Transverse colon (tissue), 4 donors: ENCODE data around the gene SIGMAR1. TPM values are rescaled to one million over a fixed set of nuclear protein-coding genes. Genes with fewer than 3 reads are reported as not detected.
A peak's percentile ranks its signal among the peaks of the same experiment; 100 is the strongest.

Experiments used
- DNase-seq: peaks from one replicate; pipeline ENCODE4 v3.0.0-alpha.2; 2019
- H3K27ac ChIP-seq, 4 donors: fragments of 200-600 bp; sonication (generic); 2 replicates each; pipeline ENCODE4 v1.5.1; 2016 to 2018; ENCODE audit warnings: inconsistent platforms in 4 of 4
- H3K27me3 ChIP-seq: fragments of 200-600 bp; sonication (generic); 2 replicates; pipeline ENCODE4 v1.5.1; 2017; ENCODE audit warnings: inconsistent platforms
- H3K36me3 ChIP-seq, 4 donors: fragments of 200-600 bp; sonication (generic); 2 replicates each; pipeline ENCODE4 v1.5.1; 2017 to 2019; ENCODE audit warnings: inconsistent platforms in 4 of 4
- H3K4me1 ChIP-seq, 4 donors: fragments of 200-600 bp; sonication (generic); 2 replicates each; pipeline ENCODE4 v1.5.1; 2017 to 2020; ENCODE audit warnings: inconsistent platforms in 4 of 4
- H3K4me3 ChIP-seq, 4 donors: fragments of 200-600 bp; sonication (generic); 1 replicate in 1 of 4; 2 replicates in 3 of 4; pipeline versions ENCODE4 v1.5.1 to v1.6.1; 2017 to 2019; ENCODE audit warnings: inconsistent platforms in 4 of 4
- H3K9me3 ChIP-seq, 2 donors: fragments of 200-600 bp; sonication (generic); 2 replicates each; pipeline ENCODE4 v1.5.1; 2017 to 2019; ENCODE audit warnings: inconsistent platforms in 2 of 2
- EP300 ChIP-seq: sonication (generic); formaldehyde crosslinking; IDR thresholded peaks from one replicate; pipeline ENCODE4 v1.6.1; 2017; ENCODE audit warnings: antibody characterized with exemption, low read depth
- POLR2A ChIP-seq: fragments of 450-650 bp; IDR thresholded peaks from one replicate; pipeline ENCODE4 v1.6.1; 2016; ENCODE audit warnings: antibody characterized with exemption, mild to moderate bottlenecking, moderate library complexity
- POLR2AphosphoS5 ChIP-seq, 3 donors: sonication (generic); formaldehyde crosslinking; IDR thresholded peaks; one replicate each; pipeline ENCODE4 v1.6.1; 2016; ENCODE audit warnings: antibody characterized with exemption in 3 of 3
- WGBS, 2 donors: methylation state at CpG; one replicate each; pipeline ENCODE4 v1.1.5; 2018; ENCODE audit warnings: low coverage in 1 of 2; 5-methylcytosine and 5-hydroxymethylcytosine counted together
- in situ Hi-C, 4 donors: fragments of 200-750 bp; cut with MboI; loops; one replicate each; pipeline versions ENCODE4 v1.15.0 to v1.15.1; 2017; ENCODE audit warnings: low sequenced_read_pairs in 3 of 4, low pct_ligation_motif_present in 1 of 4, low pct_unique_long_range_greater_than_20kb in 1 of 4
- intact Hi-C: fragments of 100-400 bp; cut with DNase I; formaldehyde crosslinking; loops from one replicate; pipeline ENCODE4 v1.15.1; 2023; ENCODE audit warnings: low total_unique reads
- total RNA-seq, 4 donors: library from RNA; depleted of rRNA; stranded (reverse); fragments of >200 nt; gene quantifications; one replicate each; pipeline ENCODE4 v1.1.0, GENCODE V29; 2016
- TF ChIP-seq, protein P1 (sequence below), 5 experiments: fragments of 200-600 bp in 3 of 5; fragments of 450-650 bp in 2 of 5; sonication (generic) in 3 of 5; IDR thresholded peaks; 1 replicate in 2 of 5; 2 replicates in 3 of 5; pipeline ENCODE4 v1.5.1; 2016 to 2017; ENCODE audit warnings: antibody characterized with exemption in 5 of 5, inconsistent platforms in 3 of 5, mild to moderate bottlenecking in 2 of 5, moderate library complexity in 1 of 5

The SIGMAR1 gene
- total RNA-seq, 4 donors from 2014 or later = 45.6 to 102 (median 62.6) TPM

DNA sequence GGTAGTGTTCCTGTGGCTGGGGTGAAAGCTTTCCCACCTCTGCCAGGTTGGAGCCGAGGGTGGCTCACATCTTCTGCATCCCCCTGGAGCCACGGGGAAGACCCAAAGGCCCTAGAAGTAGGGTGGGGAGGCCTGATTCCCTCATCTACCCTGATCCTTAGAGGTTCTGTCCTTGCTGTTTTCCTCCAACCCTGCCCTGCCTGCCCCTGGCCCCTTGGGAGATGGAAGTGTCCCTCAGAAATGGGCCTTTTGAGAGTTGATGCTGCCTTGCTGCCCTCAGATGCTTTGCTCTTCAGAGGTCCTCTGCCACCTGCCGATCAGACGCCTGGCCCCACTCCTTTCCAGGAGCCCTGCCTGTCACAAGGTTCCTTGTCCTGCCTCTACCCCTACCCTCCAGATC lies 47.2 kb upstream of the SIGMAR1 start:
- no peaks in the 10 kb centered on the region for H3K9me3 ChIP-seq
- H3K27ac ChIP-seq = no peak overlapping the region
- intact Hi-C loops (no loop called here), in situ Hi-C loops (no loop called here)
- H3K4me1 ChIP-seq = peaks cover 0 to 16% (median 0%) of the 10 kb centered on the region in 4 donors
- 85 to 100% methylated on average over 2 to 4 of the region's 4 CpGs for WGBS, 2 donors
- H3K27me3 ChIP-seq = no peaks in the 10 kb centered on the region
- no peak for DNase-seq
- H3K36me3 ChIP-seq = no peaks in the 10 kb centered on the region
- TF ChIP-seq POLR2AphosphoS5 (IDR thresholded peaks at IDR 0.05) (no peak), EP300 (no peak), POLR2A (no peak)
- TF ChIP-seq, protein P1, sequence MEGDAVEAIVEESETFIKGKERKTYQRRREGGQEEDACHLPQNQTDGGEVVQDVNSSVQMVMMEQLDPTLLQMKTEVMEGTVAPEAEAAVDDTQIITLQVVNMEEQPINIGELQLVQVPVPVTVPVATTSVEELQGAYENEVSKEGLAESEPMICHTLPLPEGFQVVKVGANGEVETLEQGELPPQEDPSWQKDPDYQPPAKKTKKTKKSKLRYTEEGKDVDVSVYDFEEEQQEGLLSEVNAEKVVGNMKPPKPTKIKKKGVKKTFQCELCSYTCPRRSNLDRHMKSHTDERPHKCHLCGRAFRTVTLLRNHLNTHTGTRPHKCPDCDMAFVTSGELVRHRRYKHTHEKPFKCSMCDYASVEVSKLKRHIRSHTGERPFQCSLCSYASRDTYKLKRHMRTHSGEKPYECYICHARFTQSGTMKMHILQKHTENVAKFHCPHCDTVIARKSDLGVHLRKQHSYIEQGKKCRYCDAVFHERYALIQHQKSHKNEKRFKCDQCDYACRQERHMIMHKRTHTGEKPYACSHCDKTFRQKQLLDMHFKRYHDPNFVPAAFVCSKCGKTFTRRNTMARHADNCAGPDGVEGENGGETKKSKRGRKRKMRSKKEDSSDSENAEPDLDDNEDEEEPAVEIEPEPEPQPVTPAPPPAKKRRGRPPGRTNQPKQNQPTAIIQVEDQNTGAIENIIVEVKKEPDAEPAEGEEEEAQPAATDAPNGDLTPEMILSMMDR (IDR thresholded peaks at IDR 0.05) = no peak
- H3K4me3 ChIP-seq = no peak overlapping the region

DNA sequence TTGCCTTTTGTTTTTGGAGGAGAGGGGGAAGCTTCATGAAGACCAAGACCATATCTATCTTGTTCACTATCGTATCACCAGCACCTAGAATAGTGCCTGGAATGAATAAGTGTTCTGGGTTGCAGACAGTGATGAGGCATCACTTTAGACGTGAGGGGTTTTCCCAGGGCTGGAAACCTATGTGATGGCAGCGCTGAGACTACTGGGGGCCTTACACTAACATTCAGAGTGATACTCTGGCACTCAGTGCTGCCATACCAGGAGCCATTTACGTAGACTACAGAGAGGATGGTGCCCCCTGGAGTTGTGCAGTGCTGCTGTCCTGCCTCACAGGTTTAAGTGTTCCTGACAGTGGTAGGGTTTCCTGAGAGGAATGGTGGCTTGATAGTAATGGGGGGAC lies 46.6 kb upstream of the SIGMAR1 start:
- TF ChIP-seq POLR2AphosphoS5 (IDR thresholded peaks at IDR 0.05) (no peak), EP300 (no peak), POLR2A (no peak)
- TF ChIP-seq, protein P1 (IDR thresholded peaks at IDR 0.05) = no peak
- DNase-seq = no peak
- intact Hi-C loops = no loop called here
- WGBS, 2 donors = 73 to 80% methylated on average over 2 to 4 of the region's 4 CpGs
- Histone ChIP-seq H3K4me3 (no peak overlapping the region), H3K27ac (no peak overlapping the region), H3K9me3 (no peaks in the 10 kb centered on the region), H3K4me1 (peaks cover 0 to 12% (median 0%) of the 10 kb centered on the region in 4 donors), H3K36me3 (no peaks in the 10 kb centered on the region), H3K27me3 (no peaks in the 10 kb centered on the region)
- in situ Hi-C loops = no loop called here

- in situ Hi-C loops (no loop called here), intact Hi-C loops (loop anchor here (5.0 kb wide), 1 partner anchor 649 kb away; no protein-coding TSS in a partner anchor)
- H3K27me3 ChIP-seq = no peaks in the 10 kb centered on the region
- H3K36me3 ChIP-seq = no peaks in the 10 kb centered on the region
- H3K27ac ChIP-seq = no peak overlapping the region
- no peak overlapping the region for H3K4me3 ChIP-seq
- TF ChIP-seq, protein P1 (IDR thresholded peaks at IDR 0.05) = no peak
- TF ChIP-seq POLR2AphosphoS5 (IDR thresholded peaks at IDR 0.05) (no peak), EP300 (no peak), POLR2A (no peak)
- no peak for DNase-seq
- H3K9me3 ChIP-seq = no peaks in the 10 kb centered on the region
- H3K4me1 ChIP-seq = no peaks in the 10 kb centered on the region
- WGBS, 2 donors = 98 to 100% methylated on average over 2 of the region's 2 CpGs
These were observed 38.3 kb upstream of the SIGMAR1 start for GRCh38 chr9:34675869-34676268.

DNA sequence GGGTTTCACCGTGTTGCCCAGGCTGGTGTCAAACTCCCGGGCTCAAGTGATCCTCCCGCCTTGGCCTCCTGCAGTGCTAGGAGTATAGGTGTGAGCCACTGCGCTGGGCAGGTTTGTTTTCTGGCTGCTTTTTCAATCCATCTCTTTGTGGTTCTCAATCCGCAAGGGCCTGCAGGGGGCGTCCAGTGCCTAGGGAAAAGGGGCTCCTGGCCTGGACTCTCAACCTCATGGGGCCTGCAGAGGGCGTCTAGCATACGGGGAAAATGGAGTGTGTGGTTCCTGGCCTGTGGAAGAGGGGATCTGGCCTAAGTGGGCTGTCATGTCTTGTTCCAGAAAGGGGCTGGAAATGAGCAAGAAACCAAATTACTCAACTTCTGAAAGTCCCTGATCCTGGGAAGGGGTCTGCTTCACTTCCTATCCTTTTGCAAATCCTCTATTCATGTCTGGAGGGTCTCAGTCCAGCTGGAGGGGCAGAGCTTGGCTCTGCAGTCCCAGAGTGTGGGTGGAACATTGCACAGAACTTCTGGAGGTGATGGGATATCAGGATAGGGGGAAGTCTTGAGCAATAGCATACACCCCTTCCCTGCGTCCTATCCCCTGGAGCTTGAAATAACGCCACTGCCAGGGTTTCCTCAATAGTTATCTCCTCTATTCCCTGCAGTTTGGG lies 37.6 kb upstream of the SIGMAR1 start:
- no peak overlapping the region for H3K27ac ChIP-seq
- no peaks in the 10 kb centered on the region for H3K27me3 ChIP-seq
- H3K36me3 ChIP-seq = no peaks in the 10 kb centered on the region
- WGBS, 2 donors = 30 to 36% methylated on average over 5 to 10 of the region's 10 CpGs
- in situ Hi-C loops (no loop called here), intact Hi-C loops (loop anchor here (5.0 kb wide), 1 partner anchor 648 kb away; no protein-coding TSS in a partner anchor)
- no peak overlapping the region for H3K4me3 ChIP-seq
- peak; percentile 78 for DNase-seq
- no peaks in the 10 kb centered on the region for H3K9me3 ChIP-seq
- TF ChIP-seq POLR2AphosphoS5 (IDR thresholded peaks at IDR 0.05) = no peak
- no peak for TF ChIP-seq POLR2A
- TF ChIP-seq EP300 = no peak
- TF ChIP-seq, protein P1 (IDR thresholded peaks at IDR 0.05) = peak; percentile 44 to 67 (median 54)
- no peaks in the 10 kb centered on the region for H3K4me1 ChIP-seq
